ENCODE data around the gene PIR. TPM values are rescaled to one million over a fixed set of nuclear protein-coding genes. Genes with fewer than 3 reads are reported as not detected.

PIR gene
- total RNA-seq, 1 experiment from 2014 or later = 29.7 TPM

DNA sequence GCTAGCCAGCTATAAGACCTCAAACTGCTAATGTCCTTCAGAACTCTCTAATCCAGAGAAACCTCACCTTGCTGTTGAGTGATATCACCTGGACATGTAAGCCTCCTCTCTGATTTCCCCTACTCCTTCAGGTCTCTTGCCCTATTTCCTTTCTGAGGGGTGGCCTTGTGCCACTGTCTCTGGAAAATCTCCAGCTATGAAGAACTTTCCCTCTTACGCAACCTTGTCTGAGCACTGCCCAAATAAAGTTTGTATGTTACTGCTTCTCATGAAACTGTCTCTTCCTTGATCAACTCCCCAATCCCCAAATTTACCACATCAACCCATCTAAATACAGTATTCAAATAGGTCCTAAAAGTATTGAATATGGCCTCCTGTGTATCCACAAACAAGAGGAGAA, 55.4 kb downstream of the PIR start:
- no peaks in the 10 kb centered on the region for H3K79me2 ChIP-seq (ENCODE audit: insufficient read depth, low read length)
- Mint-ChIP-seq H3K27ac (no peak overlapping the region), H3K36me3 (ENCODE audit: insufficient read depth in 1 of 3, low read depth in 3 of 3) (peaks cover 0 to 3% (median 0%) of the 10 kb centered on the region in 3 experiments; a peak in 2 of 7 replicates), H3K27me3 (ENCODE audit: low read depth) (peaks cover 1% of the 10 kb centered on the region), H3K4me3 (no peak overlapping the region), H3K4me1 (peaks cover 2 to 9% of the 10 kb centered on the region in 2 experiments; a peak in 3 of 4 replicates), H3K9me3 (no peaks in the 10 kb centered on the region)
- no peaks in the 10 kb centered on the region for H3K9me3 ChIP-seq (ENCODE audit: control insufficient read depth, low read depth, low read length)
- H4K20me1 ChIP-seq (ENCODE audit: control insufficient read depth, insufficient read depth, insufficient read length) = no peaks in the 10 kb centered on the region
- no peak overlapping the region for H4K5ac ChIP-seq (ENCODE audit: insufficient read length, low read depth, low read length)
- no peak overlapping the region for H3K23ac ChIP-seq (ENCODE audit: insufficient read length, low read depth, low read length)
- H2BK15ac ChIP-seq (ENCODE audit: low read depth, low read length) = no peak overlapping the region
- no peaks in the 10 kb centered on the region for H3K4me1 ChIP-seq (ENCODE audit: insufficient read depth, low read length)
- no peaks in the 10 kb centered on the region for H3K23me2 ChIP-seq (ENCODE audit: insufficient read length, low read depth, low read length, poor library complexity, severe bottlenecking)
- H4K8ac ChIP-seq (replicated peaks; ENCODE audit: insufficient read length, low read depth, low read length) = no peak overlapping the region
- no peak overlapping the region for H3T11ph ChIP-seq (ENCODE audit: low read length)
- H3K4me2 ChIP-seq (ENCODE audit: insufficient read depth, insufficient read length, low read length) = no peak overlapping the region
- no peak overlapping the region for H3K14ac ChIP-seq (ENCODE audit: insufficient read depth, low read length)
- no peak overlapping the region for H4K91ac ChIP-seq (ENCODE audit: insufficient read length, low read depth, low read length)
- H2BK120ac ChIP-seq (ENCODE audit: low read depth, low read length, poor library complexity, severe bottlenecking) = no peak overlapping the region
- no peak overlapping the region for H3K9ac ChIP-seq (ENCODE audit: extremely low read depth, insufficient read length, low read length)
- no peaks in the 10 kb centered on the region for H3K79me1 ChIP-seq (ENCODE audit: insufficient read depth, low read depth, low read length, poor library complexity, severe bottlenecking)
- no peaks in the 10 kb centered on the region for H3K27me3 ChIP-seq (ENCODE audit: insufficient read depth, low read length)
- no peak overlapping the region for H2BK20ac ChIP-seq (ENCODE audit: low read depth, low read length, poor library complexity, severe bottlenecking)
- H2AFZ ChIP-seq (ENCODE audit: low read length) = no peak overlapping the region
- H3K27ac ChIP-seq (ENCODE audit: insufficient read length, low read depth, low read length) = no peak overlapping the region
- no peak overlapping the region for H3K56ac ChIP-seq (ENCODE audit: insufficient read length, low read depth, low read length)
- H2BK5ac ChIP-seq (ENCODE audit: insufficient read length, low read length) = no peak overlapping the region
- no peak for TF ChIP-seq CTCF (conservative IDR thresholded peaks at IDR 0.05)
- WGBS (ENCODE audit: extremely low coverage, insufficient read length, low lambda C conversion rate) = no CpG with 5 or more reads among the region's 1 CpG
- no peak overlapping the region for H3K4ac ChIP-seq (ENCODE audit: low read depth, low read length)
- no peak overlapping the region for H2AK5ac ChIP-seq (ENCODE audit: insufficient read length, low read length)
- DNase-seq = no peak
- H3K18ac ChIP-seq (ENCODE audit: insufficient read length, low read depth, low read length) = no peak overlapping the region
- H2BK12ac ChIP-seq (ENCODE audit: insufficient read length, low read depth, low read length) = no peak overlapping the region

All from H9 (cell line).